HEK293T (cell line): ENCODE data around the gene ZNF710.

Source experiments
- BHLHE40 ChIP-seq: fragments of 450-650 bp; IDR thresholded peaks from 2 replicates; pipeline ENCODE4 v1.6.1; 2016; ENCODE audit warnings: mild to moderate bottlenecking, moderate library complexity, borderline replicate concordance
- ELF4 ChIP-seq: fragments of 450-650 bp; IDR thresholded peaks from 2 replicates; pipeline ENCODE4 v1.6.1; 2017; ENCODE audit warnings: antibody characterized with exemption
- FOXA1 ChIP-seq: fragments of 450-650 bp; IDR thresholded peaks from 2 replicates; pipeline ENCODE4 v1.6.1; 2016; ENCODE audit warnings: mild to moderate bottlenecking
- FOXK2 ChIP-seq: fragments of 450-650 bp; IDR thresholded peaks from 2 replicates; pipeline ENCODE4 v1.6.1; 2016; ENCODE audit warnings: mild to moderate bottlenecking
- FOXM1 ChIP-seq: fragments of 450-650 bp; IDR thresholded peaks from 2 replicates; pipeline ENCODE4 v1.6.1; 2017; ENCODE audit warnings: mild to moderate bottlenecking, borderline replicate concordance
- HDGF ChIP-seq: fragments of 450-650 bp; IDR thresholded peaks from 2 replicates; pipeline ENCODE4 v1.6.1; 2017; ENCODE audit warnings: antibody characterized with exemption, borderline replicate concordance
- LEF1 ChIP-seq: fragments of 450-650 bp; IDR thresholded peaks from 2 replicates; pipeline ENCODE4 v1.6.1; 2017; ENCODE audit warnings: mild to moderate bottlenecking, borderline replicate concordance
- NFRKB ChIP-seq: fragments of 450-650 bp; IDR thresholded peaks from 2 replicates; pipeline ENCODE4 v1.6.1; 2016; ENCODE audit warnings: mild to moderate bottlenecking, moderate library complexity
- SP1 ChIP-seq: fragments of 450-650 bp; IDR thresholded peaks from 2 replicates; pipeline ENCODE4 v1.6.1; 2017
- SUZ12 ChIP-seq: fragments of 450-650 bp; IDR thresholded peaks from 2 replicates; pipeline ENCODE4 v1.6.1; 2016; ENCODE audit warnings: mild to moderate bottlenecking

DNA sequence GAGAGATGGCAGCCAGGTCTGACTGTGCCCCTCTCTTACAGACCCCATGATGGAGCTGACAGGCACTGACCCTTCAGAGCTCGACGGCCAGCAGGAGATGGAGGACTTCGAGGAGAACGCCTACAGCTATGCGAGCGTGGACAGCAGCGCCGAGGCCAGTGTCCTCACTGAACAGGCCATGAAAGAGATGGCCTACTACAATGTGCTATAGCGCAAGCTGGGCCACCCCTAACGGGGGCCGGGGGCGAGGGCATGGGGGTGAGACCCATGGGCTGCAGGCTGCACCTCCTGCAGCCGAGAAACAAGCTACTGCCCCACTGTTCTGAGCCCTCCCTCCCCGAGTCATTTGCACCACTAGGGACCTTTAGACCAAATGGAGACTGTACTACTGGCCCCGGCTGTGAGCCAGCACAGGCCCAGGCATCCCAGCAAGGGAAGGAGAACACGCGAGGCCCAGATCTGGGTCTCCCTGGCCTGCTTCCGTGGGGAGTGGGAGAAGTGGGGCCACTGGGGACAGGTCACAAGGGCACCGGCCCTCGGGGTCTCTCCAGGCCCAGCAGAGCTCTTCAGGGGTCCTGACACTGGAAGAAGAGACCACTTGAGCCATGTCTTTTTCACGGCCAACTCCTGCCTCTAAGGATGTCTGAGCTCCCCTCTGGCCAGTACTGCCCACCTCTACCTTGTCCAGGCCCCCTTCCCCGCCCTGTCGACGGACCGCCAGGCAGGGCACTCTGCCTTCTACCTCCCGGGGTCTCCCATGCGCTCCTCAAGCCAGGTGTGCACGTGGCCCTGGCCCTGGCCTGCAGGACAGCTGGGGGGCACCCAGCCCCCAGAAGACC, 78.7 kb downstream of the ZNF710 start:
- TF ChIP-seq BHLHE40 (no peak), SP1 (no peak), FOXM1 (no peak), ELF4 (no peak), FOXK2 (no peak), HDGF (no peak), SUZ12 (no peak), NFRKB (no peak), LEF1 (no peak), FOXA1 (no peak)
